ENCODE data around the gene CAV1.

The CAV1 gene

DNA sequence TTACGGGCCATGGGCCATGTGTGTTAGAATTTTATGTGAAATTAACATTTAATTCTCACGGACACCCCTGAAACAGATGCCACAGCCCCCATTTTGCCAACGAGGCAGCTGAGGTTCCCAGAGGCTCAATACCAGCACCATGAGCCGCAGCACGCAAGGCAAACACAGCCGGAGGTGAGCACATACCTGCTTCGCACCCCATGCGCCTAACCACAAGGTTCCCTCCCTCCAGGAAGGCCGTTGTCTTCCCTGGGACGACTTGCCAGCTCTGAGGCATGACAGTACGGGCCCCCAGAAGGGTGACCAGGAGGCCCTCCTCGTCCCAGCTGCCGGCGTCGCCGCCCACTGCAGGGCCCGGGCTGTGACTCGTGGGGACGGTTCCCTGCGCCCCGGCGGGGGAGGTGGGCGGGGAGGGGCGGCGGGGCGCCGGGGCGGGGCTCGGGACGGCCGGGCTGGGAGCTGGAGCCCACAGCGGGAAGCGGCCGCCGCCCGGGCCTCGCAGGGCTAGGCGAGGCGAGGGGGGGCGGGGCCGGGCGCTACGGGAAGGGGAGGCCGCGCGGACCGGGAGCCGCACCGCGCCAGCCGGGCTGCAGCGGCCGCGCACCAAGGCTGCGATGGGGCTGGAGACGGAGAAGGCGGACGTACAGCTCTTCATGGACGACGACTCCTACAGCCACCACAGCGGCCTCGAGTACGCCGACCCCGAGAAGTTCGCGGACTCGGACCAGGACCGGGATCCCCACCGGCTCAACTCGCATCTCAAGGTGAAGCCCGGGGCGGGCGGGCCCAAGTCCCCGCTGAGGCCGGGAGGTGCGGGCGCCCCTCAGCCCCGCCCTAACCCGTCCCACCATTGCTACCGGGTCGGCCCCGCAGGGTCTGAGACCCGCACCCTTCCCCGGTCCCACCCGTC lies 25.4 kb upstream of the CAV1 start, which contains the start of gene CAV2:
TSS of gene CAV2 (plus strand) at position 571 of the 910 bp plus-strand sequence. CDS start at position 615, 44 bp downstream.
- no peak for DNase-seq
- Mint-ChIP-seq H3K4me1 (peaks cover 12% of the 10 kb centered on the region), H3K36me3 (no peaks in the 10 kb centered on the region), H3K27ac (no peak within 1 kb of the TSS), H3K9me3 (no peaks in the 10 kb centered on the region), H3K27me3 (peaks cover 53% of the 10 kb centered on the region), H3K4me3 (peak within 1 kb of the TSS; percentile 13)
- CTCF ChIA-PET: no interaction called here

DNA sequence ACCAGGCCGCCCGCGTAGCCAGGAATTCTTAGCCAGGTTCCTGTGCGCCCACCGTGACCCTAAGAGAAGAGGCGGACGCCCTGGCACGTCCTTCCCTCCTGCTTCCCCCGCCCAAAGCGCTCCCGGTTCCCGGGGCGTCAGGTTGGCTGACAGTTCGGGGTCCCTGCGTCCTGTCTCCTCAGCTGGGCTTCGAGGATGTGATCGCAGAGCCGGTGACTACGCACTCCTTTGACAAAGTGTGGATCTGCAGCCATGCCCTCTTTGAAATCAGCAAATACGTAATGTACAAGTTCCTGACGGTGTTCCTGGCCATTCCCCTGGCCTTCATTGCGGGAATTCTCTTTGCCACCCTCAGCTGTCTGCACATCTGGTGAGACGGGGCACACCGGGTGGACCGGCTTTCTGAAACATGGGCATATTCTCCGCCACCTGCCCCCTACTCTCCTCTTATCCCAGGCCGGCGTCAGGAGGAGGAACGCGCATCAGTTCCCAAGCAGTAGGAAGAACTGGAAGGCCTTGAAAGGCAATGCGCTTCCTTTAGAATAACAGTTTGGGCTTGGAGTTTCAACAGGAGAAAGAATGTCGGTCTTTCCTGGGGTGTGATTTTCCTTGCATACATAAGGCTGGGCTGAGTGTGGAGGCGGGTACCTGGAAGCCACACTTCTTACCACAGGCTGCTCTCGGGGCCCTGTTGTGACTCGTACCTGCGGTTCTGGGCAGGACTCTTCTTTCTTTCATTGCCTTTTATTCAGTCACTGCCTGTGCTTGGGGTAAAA lies 24.6 kb upstream of the CAV1 start:
- H3K9me3 Mint-ChIP-seq: no peaks in the 10 kb centered on the region
- H3K36me3 Mint-ChIP-seq: no peaks in the 10 kb centered on the region
- H3K4me3 Mint-ChIP-seq: peak overlapping the region; percentile 13
- peaks cover 54% of the 10 kb centered on the region for H3K27me3 Mint-ChIP-seq
- H3K4me1 Mint-ChIP-seq: peaks cover 12% of the 10 kb centered on the region
- CTCF ChIA-PET: no interaction called here
- H3K27ac Mint-ChIP-seq: no peak overlapping the region
- DNase-seq: peak; percentile 37

DNA sequence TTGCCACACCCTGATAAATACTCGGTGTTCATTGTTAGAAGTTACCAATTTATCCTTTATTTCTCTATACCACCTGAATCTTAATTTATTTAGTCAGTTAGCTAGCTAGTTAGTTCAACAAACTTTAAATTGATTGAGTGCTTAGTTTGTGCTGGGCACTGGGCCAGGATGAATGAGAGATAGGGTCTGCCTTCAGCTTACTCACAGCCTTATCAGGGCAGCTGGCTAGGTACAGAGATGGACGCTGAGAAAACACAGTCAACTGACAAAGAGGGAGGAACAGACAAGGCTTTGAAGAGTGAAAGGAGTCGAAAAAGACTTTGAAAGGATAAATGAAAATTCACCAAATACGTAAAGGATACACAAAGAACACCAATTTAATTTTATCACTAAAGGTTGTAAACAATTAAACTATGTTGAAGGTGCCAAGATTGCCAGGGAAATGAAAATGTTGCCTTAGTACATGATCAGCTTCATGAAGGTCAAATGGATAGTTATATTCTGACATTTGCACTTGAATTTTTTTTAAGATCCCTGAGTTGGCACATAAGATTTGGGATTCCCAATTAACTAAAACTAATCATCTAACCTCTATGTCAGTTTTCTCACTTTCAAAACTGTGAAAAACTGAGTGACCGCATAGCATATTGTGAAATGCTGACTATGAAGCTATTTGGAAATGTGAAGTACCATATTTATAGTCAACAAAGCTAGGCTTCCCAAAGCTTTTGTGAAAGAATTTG lies 23.2 kb upstream of the CAV1 start:
- Mint-ChIP-seq H3K36me3 (no peaks in the 10 kb centered on the region), H3K4me3 (no peak overlapping the region), H3K27me3 (peaks cover 59% of the 10 kb centered on the region)

DNA sequence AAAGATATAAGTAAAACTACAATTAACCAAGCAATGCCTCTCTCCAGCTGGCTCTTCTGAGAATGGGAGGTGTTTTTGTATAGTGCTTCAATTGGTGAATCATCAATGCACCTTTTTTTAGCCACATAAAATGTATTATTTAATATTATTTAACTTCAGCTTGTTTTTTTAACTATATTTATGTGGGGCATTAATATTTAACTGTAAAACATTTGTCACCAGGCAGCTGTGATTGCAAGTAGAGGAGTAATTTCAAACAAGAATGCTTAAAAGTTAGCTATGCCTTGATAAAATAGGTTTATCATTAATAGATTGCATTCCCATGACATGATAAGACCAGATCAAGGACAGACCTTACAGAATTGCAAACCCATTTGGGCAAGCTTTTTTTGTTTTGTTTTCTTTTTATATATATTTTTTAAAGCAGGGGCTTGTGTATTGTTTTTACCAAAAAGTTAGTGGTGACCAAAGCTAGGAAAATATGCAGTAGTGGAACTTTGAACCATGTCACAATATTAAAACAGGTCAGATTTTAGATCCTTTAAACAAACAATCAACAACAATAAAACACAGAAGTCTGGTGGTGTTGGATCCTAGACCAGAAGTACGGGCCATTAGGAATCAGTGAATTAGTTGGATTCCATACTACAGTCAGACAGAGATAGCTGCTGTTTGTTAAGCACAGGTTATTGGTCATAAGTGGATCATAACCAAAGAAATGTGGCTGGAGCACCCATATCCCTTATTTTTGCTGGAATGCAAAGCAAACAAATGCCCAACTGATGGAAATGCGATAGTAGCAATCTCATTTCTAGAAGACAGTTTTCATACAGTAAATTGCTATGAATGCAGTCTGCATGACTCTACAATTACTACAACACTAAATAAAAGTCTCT lies 22.4 kb upstream of the CAV1 start:
- Mint-ChIP-seq H3K36me3 (no peaks in the 10 kb centered on the region), H3K4me1 (peaks cover 12% of the 10 kb centered on the region), H3K27me3 (peaks cover 58% of the 10 kb centered on the region), H3K27ac (no peak overlapping the region), H3K9me3 (no peaks in the 10 kb centered on the region), H3K4me3 (no peak overlapping the region)
- no peak for DNase-seq
- CTCF ChIA-PET: interaction anchor here (1.7 kb wide), 1 partner anchor 24 kb away, joined by 6 read pairs; no protein-coding TSS in a partner anchor

More for the DNA sequence above, 23.2 kb upstream of the CAV1 start:
- no peaks in the 10 kb centered on the region for H3K9me3 Mint-ChIP-seq
- H3K4me1 Mint-ChIP-seq: peaks cover 12% of the 10 kb centered on the region
- CTCF ChIA-PET: interaction anchor here (1.7 kb wide), 1 partner anchor 24 kb away, joined by 6 read pairs; no protein-coding TSS in a partner anchor
- no peak for DNase-seq
- no peak overlapping the region for H3K27ac Mint-ChIP-seq

DNA sequence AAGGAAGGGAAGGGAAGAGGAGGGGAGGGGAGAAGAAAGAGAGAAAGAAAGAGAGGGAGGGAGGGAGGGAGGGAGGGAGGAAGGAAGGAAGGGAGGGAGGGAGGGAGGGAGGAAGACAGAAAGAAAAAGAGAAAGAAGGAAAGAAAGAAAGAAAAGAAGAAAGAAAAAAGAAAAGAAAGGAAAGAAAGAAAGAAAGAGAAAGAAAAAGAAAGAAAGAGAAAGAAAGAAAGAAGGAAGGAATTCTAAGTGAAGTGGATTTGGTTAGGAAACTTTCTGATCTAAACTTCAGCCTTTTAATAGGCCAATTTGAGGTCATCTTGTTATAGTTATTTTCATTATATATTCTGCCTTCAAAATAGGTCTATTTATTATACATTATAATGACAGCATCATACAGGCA lies 21.0 kb upstream of the CAV1 start:
- Mint-ChIP-seq H3K9me3 (no peaks in the 10 kb centered on the region), H3K4me3 (no peak overlapping the region), H3K27ac (no peak overlapping the region), H3K27me3 (peaks cover 46% of the 10 kb centered on the region), H3K36me3 (no peaks in the 10 kb centered on the region), H3K4me1 (peaks cover 9% of the 10 kb centered on the region)
- CTCF ChIA-PET: interaction anchor here (1.1 kb wide), 1 partner anchor 20 kb away, joined by 4 read pairs; no protein-coding TSS in a partner anchor
- no peak for DNase-seq

DNA sequence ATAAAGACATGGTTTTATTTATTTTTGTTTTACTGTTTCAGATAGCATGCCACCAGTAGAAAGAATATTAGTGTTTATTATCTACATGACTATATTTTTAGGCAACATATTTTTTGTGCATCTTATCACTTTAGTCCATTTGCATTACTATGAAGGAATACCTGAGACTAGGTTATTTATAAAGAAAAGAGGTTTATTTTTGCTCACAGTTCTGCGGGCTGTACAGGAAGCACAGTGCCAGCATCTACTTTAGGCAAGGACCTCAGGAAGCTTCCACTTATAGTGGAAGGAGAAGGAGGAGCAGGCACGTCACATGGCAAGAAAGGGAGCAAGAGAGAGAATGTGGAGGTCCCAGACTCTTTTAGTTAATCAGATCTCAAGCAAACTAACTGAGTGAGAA lies 19.6 kb upstream of the CAV1 start:
- no peaks in the 10 kb centered on the region for H3K9me3 Mint-ChIP-seq
- H3K4me3 Mint-ChIP-seq: no peak overlapping the region
- no peak for DNase-seq
- CTCF ChIA-PET: no interaction called here
- peaks cover 6% of the 10 kb centered on the region for H3K4me1 Mint-ChIP-seq
- H3K27ac Mint-ChIP-seq: no peak overlapping the region
- H3K36me3 Mint-ChIP-seq: no peaks in the 10 kb centered on the region
- peaks cover 31% of the 10 kb centered on the region for H3K27me3 Mint-ChIP-seq

DNA sequence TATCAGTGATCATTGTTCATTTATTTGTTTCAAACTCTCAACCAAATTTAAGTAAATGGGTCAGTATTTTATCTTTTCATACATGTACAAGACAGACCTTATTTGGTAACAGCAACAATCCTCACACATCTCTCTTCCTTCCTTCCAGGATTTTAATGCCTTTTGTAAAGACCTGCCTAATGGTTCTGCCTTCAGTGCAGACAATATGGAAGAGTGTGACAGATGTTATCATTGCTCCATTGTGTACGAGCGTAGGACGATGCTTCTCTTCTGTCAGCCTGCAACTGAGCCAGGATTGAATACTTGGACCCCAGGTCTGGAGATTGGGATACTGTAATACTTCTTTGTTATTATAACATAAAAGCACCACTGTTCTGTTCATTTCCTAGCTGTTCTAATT lies 19.0 kb upstream of the CAV1 start:
- Mint-ChIP-seq H3K27me3 (peaks cover 26% of the 10 kb centered on the region), H3K9me3 (no peaks in the 10 kb centered on the region), H3K4me3 (no peak overlapping the region), H3K27ac (no peak overlapping the region), H3K4me1 (peaks cover under 1% of the 10 kb centered on the region), H3K36me3 (no peaks in the 10 kb centered on the region)
- CTCF ChIA-PET: no interaction called here
- DNase-seq: no peak

DNA sequence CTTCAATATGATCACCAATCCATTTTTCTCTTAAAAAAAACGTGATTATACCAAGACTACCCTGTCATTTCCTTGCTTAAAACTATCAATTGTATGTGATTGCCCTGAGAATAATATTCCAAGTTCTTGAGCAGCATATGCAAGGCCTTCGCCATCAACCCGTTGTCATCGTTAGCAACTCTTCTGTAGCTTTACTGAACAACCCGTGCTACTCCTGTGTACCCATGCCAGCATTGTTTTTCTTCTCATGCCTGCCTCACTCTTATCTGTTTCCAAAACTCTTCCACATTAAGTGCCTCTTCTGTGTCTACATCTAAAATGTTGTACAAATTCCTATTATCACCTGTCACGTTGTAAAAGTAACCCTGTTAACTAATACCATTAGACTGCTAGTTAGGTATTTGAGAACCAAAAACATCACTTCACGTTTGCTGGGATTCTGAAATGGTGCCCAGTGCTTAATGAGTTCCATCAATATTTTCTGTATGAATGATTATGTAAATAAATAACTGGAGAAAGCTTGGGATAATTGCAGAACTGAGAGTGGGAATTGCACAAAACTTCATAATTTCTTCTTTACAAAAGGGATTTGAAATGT lies 14.8 kb upstream of the CAV1 start:
- Mint-ChIP-seq H3K9me3 (no peaks in the 10 kb centered on the region), H3K4me3 (no peak overlapping the region), H3K36me3 (no peaks in the 10 kb centered on the region), H3K27me3 (peaks cover 15% of the 10 kb centered on the region), H3K4me1 (peaks cover 11% of the 10 kb centered on the region), H3K27ac (no peak overlapping the region)
- no peak for DNase-seq
- CTCF ChIA-PET: no interaction called here

DNA sequence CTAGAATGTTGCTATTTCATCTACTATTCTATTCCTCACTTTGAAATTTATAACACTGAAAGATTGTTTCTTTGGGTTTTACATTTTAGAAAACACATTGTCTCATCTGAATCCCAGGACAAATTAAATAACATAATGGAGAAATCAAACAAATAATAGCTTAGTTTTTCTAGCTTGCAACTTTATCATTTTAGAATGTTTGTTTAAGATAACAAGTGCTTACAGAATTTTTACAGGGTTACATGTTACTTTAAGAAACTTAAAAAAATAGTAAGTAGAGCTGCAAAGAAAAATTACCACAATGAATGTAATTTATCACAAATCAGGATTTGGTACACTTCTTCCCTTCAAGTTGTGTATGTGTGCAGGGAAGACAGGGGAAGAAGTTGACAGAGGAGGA lies 14.0 kb upstream of the CAV1 start:
- Mint-ChIP-seq H3K9me3 (no peaks in the 10 kb centered on the region), H3K4me1 (peaks cover 11% of the 10 kb centered on the region), H3K27me3 (peaks cover 8% of the 10 kb centered on the region), H3K36me3 (no peaks in the 10 kb centered on the region), H3K4me3 (no peak overlapping the region), H3K27ac (no peak overlapping the region)
- CTCF ChIA-PET: no interaction called here
- no peak for DNase-seq

DNA sequence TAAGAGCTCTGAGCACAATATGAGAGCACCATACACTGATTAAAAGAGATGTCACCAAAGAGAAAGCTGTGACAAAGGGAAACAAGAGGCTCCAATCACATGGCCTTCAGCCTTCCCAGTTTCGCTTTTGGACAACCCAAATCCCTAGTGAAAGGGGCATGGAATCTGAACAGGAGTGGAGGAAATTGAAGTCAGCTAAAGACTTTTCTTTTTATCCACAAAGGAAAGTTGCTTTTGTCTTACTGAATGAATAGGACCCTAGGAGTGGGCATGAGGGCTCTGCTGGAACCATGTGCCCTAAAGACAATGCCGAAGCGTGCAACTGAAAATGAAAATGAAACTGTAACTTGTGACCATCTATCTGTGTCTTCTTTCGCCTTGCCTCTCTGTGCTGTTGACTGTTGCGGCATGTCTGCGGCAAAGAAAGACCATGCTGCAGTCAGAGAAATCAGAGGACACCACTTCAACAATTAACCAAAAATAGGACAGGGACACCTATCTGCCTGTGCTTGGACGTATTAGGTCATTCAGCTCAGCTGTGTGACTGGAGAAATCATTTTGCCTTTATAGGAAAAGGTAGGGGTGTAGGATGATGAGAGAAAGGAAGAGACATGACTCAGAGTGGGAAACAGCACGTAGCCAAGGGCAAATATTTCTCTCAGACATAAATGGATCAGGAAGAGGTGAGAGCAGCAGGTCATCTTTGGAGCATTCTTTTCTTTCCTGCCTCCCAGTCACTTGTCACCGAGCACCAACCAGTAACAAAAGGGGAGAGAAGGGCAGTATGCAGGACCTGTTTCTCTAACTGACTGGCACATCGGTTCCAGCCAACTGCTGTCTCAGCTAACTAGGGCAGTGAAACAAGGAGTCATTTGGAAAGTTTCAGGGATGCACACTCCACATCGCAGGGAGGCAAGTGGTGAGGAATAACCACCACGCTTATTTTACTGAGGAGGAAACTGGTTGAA lies 13.0 kb upstream of the CAV1 start:
- DNase-seq: peak; percentile 28
- CTCF ChIA-PET: interaction anchor here (0.8 kb wide), 1 partner anchor 15 kb away, joined by 3 read pairs; no protein-coding TSS in a partner anchor
- Mint-ChIP-seq H3K27ac (no peak overlapping the region), H3K9me3 (no peaks in the 10 kb centered on the region), H3K36me3 (no peaks in the 10 kb centered on the region), H3K4me1 (peaks cover 11% of the 10 kb centered on the region), H3K27me3 (peaks cover 8% of the 10 kb centered on the region), H3K4me3 (peak overlapping the region; percentile 64)

DNA sequence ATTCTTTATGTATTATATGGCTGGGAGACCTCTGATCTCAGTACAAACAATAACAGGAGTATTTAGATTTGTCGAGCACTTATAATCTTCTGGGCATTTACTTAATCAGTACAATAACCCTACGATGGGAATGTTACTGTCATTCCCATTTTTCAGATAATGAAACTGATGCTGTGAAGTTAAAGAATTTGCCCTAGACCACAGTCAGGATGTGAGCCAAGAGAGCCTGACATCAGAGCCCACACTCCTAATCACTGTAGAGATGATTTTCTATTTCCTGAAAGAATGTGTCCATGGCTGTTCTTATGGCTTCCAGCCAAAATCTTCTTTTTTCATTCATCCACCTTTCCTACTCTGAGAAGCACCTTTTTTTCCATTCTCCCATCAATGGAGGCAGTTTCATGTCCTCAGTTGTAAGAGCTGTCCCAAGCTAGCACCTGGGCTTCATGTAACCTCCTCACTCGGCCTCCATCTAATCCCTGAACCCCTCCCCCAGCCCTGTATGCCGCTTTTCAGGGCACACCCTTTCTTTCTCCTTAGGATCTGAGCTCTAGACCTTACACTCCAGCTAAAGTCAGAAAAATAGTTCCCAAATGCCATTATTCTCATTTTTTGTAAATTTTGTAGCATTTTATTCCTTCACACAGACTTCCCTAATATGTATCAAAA lies 12.2 kb upstream of the CAV1 start:
- CTCF ChIA-PET: no interaction called here
- H3K4me1 Mint-ChIP-seq: peaks cover 11% of the 10 kb centered on the region
- no peak overlapping the region for H3K27ac Mint-ChIP-seq
- H3K27me3 Mint-ChIP-seq: peaks cover 4% of the 10 kb centered on the region
- no peak for DNase-seq
- no peaks in the 10 kb centered on the region for H3K9me3 Mint-ChIP-seq
- H3K4me3 Mint-ChIP-seq: no peak overlapping the region
- H3K36me3 Mint-ChIP-seq: no peaks in the 10 kb centered on the region

DNA sequence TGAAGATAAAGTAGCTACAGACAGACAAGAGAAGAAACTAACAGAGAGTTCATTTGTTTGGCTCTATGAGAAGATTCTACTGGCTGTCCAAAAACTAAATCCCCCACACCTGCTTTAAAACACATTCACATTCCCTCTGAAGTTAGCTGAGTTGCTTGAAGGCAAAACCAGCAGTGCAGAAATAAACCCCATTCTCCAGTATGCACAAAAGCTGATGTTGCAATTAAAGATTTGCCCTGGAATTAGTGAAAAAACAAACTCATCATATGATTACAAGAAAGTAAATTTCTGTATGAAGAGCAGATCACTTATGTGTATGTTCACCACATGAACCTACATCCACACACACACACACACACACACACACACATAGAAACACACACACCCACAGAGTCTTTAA lies 9.3 kb upstream of the CAV1 start:
- no peak overlapping the region for H3K27ac Mint-ChIP-seq
- no peaks in the 10 kb centered on the region for H3K9me3 Mint-ChIP-seq
- peaks cover 14% of the 10 kb centered on the region for H3K27me3 Mint-ChIP-seq
- no peak for DNase-seq
- CTCF ChIA-PET: interaction anchor here (1.8 kb wide), 1 partner anchor 10 kb away, joined by 9 read pairs; no protein-coding TSS in a partner anchor
- no peaks in the 10 kb centered on the region for H3K36me3 Mint-ChIP-seq
- H3K4me1 Mint-ChIP-seq: peaks cover 11% of the 10 kb centered on the region
- no peak overlapping the region for H3K4me3 Mint-ChIP-seq

All from activated naive CD4-positive, alpha-beta T cell treated with anti-CD3 and anti-CD28 coated beads, Interleukin-2, amount 10 ng/mL, durations not matched to agents 7 days and 5 days (primary cell).